Kidney tubule cell (primary cell): ENCODE measurements around the gene MRPS10.
A peak's percentile ranks its signal among the peaks of the same experiment; 100 is the strongest.
"Not testable (repeated sequence)": the region's sequence is repeated elsewhere in the genome, so short reads cannot be mapped to it uniquely, and the experiment has no call there.

Experiments
- DNase-seq: peaks from one replicate; pipeline ENCODE4 v3.0.0-alpha.2; 2018; ENCODE audit warnings: low spot score

Gene MRPS10

GRCh38 chr6:42237857-42238256 lies 20.2 kb upstream of the MRPS10 start:
- no peak for DNase-seq

GRCh38 chr6:42236682-42237473 lies 19.2 kb upstream of the MRPS10 start:
- no peak for DNase-seq

- DNase-seq, result no peak
Measured at GRCh38 chr6:42236030-42236429, 18.4 kb upstream of the MRPS10 start.

GRCh38 chr6:42232035-42232434 lies 14.4 kb upstream of the MRPS10 start:
- no peak for DNase-seq

GRCh38 chr6:42230345-42231321 lies 13.0 kb upstream of the MRPS10 start:
- peak; percentile 35 for DNase-seq

- DNase-seq, result no peak
Measured at GRCh38 chr6:42229506-42230119, 12.0 kb upstream of the MRPS10 start.

- DNase-seq, result no peak
Measured at GRCh38 chr6:42228305-42228704, 10.6 kb upstream of the MRPS10 start.

GRCh38 chr6:42227173-42227850 lies 9.7 kb upstream of the MRPS10 start:
- no peak for DNase-seq

- peak; percentile 97 for DNase-seq
Measured at GRCh38 chr6:42226645-42227143, 9.0 kb upstream of the MRPS10 start.

GRCh38 chr6:42226161-42226611 lies 8.5 kb upstream of the MRPS10 start:
- peak; percentile 80 for DNase-seq

- no peak for DNase-seq
Measured at GRCh38 chr6:42225419-42225818, 7.8 kb upstream of the MRPS10 start.

GRCh38 chr6:42225029-42225339 lies 7.3 kb upstream of the MRPS10 start:
- DNase-seq, result no peak

GRCh38 chr6:42224222-42225028 lies 6.8 kb upstream of the MRPS10 start:
- peak; percentile 93 for DNase-seq

GRCh38 chr6:42222448-42222847 lies 4.8 kb upstream of the MRPS10 start:
- DNase-seq, result peak; percentile 60

GRCh38 chr6:42221546-42221945 lies 3.9 kb upstream of the MRPS10 start:
- DNase-seq, result no peak

- no peak for DNase-seq
Measured at GRCh38 chr6:42220807-42221206, 3.1 kb upstream of the MRPS10 start.

- DNase-seq, result no peak
Measured at GRCh38 chr6:42217157-42217518, 523 bp downstream of the MRPS10 start.

GRCh38 chr6:42216495-42216894 lies 1.2 kb downstream of the MRPS10 start:
- not testable (repeated sequence) for DNase-seq

- peak; percentile 26 for DNase-seq
Measured at GRCh38 chr6:42212442-42212841, 5.2 kb downstream of the MRPS10 start.

- DNase-seq, result no peak
Measured at GRCh38 chr6:42211726-42212125, 5.9 kb downstream of the MRPS10 start.

- DNase-seq, result no peak
Measured at GRCh38 chr6:42210551-42210950, 7.1 kb downstream of the MRPS10 start.
